GM19099 (cell line): ENCODE data around the gene SRPK2.

Experiments
- POLR2A ChIP-seq: IDR thresholded peaks from 3 replicates; pipeline ENCODE4 v1.6.1; 2011; ENCODE audit warnings: low read depth; ENCODE audit not compliant: insufficient read length; ENCODE audit errors: extremely low read depth

Gene SRPK2

DNA sequence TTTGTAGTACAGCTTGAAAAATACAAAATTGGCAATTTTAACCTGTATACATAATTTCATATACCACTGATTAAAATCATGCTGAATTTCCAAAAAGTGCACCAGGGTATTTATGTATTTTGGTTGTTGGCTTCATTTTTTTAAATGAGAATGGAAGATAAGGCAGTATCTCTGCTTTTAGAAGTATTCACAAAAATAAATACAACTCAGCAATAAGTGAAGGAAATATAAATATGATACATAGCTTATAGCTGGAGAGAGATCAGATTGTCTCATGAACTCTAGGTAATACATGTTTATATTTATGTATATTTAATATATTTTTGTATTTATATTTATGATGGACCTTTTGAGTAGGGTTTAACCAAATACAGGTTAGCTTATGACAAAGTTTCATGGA lies 293.8 kb downstream of the SRPK2 start:
- no peak for TF ChIP-seq POLR2A

DNA sequence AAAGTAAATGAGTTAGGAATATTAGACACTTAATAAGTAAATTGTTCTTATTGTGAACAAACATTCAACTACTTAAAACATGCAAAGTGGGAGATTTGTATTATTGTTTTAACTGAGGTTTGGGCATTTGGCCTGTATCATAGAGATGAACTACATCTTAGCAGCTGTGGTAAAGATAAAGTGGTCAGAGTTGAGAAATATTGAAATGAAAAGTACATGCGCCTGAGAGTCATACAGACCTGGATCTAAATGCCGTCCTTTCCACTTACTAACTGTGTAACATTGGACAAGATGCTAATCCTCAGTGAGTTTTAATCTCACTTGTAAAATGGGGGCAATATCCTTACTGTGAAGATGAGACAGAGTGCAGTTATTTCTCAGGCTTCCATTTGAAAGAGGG lies 300.3 kb downstream of the SRPK2 start:
- no peak for TF ChIP-seq POLR2A

DNA sequence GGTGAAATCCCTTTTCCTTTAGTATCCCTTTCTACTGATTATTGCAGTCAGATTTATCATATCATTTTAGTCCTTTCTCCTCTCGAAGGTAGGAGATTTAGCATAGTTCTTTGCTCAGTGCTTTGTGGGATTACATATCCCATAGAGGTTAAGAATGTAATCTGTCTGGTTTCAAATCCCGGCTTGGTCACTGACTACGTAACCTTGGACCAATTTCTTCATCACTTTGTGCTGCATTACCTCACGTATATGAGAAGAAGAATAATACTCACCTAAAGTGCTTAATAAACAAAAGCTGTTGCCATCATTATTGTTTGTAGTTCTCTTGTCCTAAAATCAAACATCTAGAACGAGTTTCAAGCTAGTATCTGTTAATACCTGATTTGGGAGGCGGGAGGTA lies 300.7 kb downstream of the SRPK2 start:
- TF ChIP-seq POLR2A: no peak

DNA sequence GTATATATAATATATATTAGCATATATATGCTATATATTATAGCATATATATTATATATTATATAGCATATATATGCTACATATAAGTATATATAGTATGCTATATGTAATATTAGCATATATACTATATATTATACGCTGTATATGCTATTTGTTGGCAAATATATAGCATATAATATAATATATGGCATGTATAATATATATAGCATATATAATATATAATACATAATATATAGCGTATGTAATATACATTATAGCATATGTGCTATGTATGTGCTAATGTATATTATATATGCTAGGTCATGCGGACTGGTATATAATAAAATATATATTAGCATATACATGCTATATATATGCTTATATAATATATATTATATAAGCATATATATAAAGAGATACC lies 301.9 kb downstream of the SRPK2 start:
- no peak for TF ChIP-seq POLR2A

DNA sequence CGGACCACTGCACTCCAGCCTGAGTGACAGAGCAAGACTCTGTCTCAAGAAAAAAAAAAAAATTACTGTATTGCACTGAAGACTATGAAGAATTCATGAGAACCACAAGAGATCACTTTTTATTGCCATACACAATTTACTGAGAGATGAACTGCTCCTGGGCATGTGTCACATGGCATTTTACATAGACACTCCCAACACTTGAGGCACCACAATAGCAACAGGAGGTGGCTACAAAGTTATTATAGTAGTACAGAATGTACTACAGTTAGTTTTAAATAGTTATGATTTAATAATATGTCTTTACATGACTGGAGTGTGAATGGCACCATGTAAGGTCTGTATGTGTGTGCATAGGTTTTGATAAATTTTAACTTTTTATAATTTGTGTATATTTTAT lies 304.1 kb downstream of the SRPK2 start:
- no peak for TF ChIP-seq POLR2A

DNA sequence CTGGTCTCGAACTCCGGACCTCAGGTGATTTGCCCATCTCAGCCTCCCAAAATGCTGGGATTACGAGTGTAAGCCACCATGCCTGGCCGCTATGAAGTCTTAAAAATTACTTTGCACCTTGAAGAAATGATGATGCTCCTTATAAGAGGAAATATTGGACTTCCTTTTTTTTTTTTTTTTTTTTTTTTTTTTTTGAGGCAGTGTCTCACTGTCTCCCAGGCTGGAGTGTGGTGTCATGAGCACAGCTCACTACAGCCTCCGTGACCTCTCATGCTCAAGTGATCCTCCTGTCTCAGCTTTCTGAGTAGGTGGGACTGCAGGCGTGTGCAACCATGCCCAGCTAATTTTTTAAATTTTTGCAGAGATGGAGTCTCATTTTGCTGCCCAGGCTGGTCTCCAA lies 309.4 kb downstream of the SRPK2 start:
- no peak for TF ChIP-seq POLR2A

DNA sequence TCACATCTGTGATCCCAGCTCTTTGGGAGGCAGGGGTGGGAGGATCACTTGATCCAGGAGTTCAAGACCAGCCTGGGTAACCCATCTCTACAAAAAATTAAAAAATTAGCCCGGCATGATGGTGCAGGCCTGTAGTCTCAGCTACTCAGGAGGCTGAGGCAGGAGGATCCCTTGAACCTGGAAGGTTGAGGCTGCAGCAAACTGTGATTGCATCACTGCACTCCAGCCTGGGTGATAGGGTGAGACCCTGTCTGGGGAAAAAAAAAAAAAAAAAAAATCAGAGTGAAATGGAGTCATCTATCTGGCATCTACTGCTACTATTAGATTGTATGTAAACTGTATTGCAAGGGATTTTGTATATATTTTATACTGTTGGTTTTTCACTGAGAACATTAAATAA lies 315.6 kb downstream of the SRPK2 start:
- no peak for TF ChIP-seq POLR2A

DNA sequence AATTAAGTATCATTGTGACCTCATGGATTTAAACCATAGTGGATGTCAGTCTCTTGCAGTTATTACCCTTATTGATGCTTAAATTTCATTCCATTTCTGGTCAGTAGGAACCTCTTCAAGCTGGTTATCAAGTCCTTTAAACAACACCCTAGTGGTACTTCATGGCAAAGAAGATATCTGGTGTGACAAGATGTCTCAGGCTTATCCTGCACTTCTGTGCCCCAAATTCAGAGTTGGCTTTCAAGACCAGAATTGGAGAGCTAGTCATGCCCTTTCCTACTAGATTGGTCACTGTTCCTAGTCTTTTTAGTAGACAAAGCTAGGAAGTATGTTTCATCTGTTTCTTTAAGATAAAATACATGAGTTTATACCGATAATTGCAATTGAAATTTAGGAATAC lies 319.8 kb downstream of the SRPK2 start:
- TF ChIP-seq POLR2A: no peak

DNA sequence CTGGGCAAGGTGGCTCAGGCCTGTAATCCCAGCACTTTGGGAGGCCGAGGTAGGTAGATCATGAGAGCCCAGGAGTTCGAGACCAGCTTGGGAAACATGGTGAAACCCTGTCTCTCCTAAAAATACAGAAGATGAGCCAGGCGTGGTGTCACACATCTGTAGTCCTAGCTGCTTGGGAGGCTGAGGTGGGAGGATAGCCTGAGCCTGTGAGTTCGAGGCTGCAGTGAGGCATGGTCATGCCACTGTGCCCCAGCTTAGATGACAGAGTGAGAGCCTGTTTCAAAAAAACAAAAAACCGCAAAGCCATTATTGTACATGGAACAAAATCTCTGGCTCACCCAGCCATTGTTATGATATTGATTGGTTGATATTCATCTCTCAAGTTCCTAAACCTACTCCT lies 321.0 kb downstream of the SRPK2 start:
- no peak for TF ChIP-seq POLR2A
